Fibroblast of lung (primary cell): ENCODE results near the gene CYB561D2.

Source experiments
- CTCF ChIP-seq, 2 donors: IDR thresholded peaks in 1 of 2; conservative IDR thresholded peaks in 1 of 2; 1 replicate in 1 of 2; 2 replicates in 1 of 2; pipeline ENCODE4 v1.5.1; 2011 to 2012; ENCODE audit warnings: low read length in 2 of 2, control low read depth in 1 of 2, inconsistent platforms in 1 of 2, low read depth in 1 of 2, mild to moderate bottlenecking in 1 of 2
- EZH2 ChIP-seq: IDR thresholded peaks from 2 replicates; pipeline ENCODE4 v1.5.1; 2012; ENCODE audit warnings: low read length, control low read depth, mild to moderate bottlenecking; ENCODE audit errors: missing control alignments

- TF ChIP-seq CTCF (conservative IDR thresholded peaks at IDR 0.05 in 1 of 2, IDR thresholded peaks at IDR 0.05 in 1 of 2; ENCODE audit: low read depth in 1 of 2, low read length in 2 of 2) (no peak), EZH2 (no peak)
These were observed 14.0 kb downstream of the CYB561D2 start for GRCh38 chr3:50364573-50365079.
